DOHH2 (cell line): ENCODE measurements around the gene ARPC5L.
A peak's percentile ranks its signal among the peaks of the same experiment; 100 is the strongest.

Experiments
- H3F3A ChIP-seq: fragments of 200-600 bp; sonication (generic), shearing (Covaris generic); 2 replicates; pipeline ENCODE4 v1.6.0; 2016; ENCODE audit warnings: antibody characterized with exemption, mild to moderate bottlenecking; ENCODE audit not compliant: control insufficient read depth, insufficient read depth
- H3K27ac ChIP-seq: fragments of 200-600 bp; sonication (generic); 2 replicates; pipeline ENCODE4 v1.5.1; 2014; ENCODE audit warnings: low read depth, mild to moderate bottlenecking, low read length, moderate library complexity
- H3K27me3 ChIP-seq: fragments of 200-600 bp; sonication (generic); 2 replicates; pipeline ENCODE4 v1.6.1; 2014; ENCODE audit warnings: mild to moderate bottlenecking, low read length, mixed read lengths; ENCODE audit not compliant: control insufficient read depth
- H3K36me3 ChIP-seq: fragments of 200-600 bp; sonication (generic); 2 replicates; pipeline ENCODE4 v1.6.1; 2014; ENCODE audit warnings: mild to moderate bottlenecking, low read length, moderate library complexity, mixed read lengths; ENCODE audit not compliant: control insufficient read depth
- H3K4me1 ChIP-seq: fragments of 200-600 bp; sonication (generic); 2 replicates; pipeline ENCODE4 v1.6.1; 2014; ENCODE audit warnings: mild to moderate bottlenecking, low read length, mixed read lengths; ENCODE audit not compliant: control insufficient read depth
- H3K4me2 ChIP-seq: fragments of 200-600 bp; sonication (generic); 2 replicates; pipeline ENCODE4 v1.6.0; 2014; ENCODE audit warnings: mild to moderate bottlenecking, low read length, moderate library complexity
- H3K4me3 ChIP-seq: fragments of 200-600 bp; sonication (generic); 2 replicates; pipeline ENCODE4 v1.5.1; 2014; ENCODE audit warnings: mild to moderate bottlenecking, low read length, mixed read lengths
- H3K79me2 ChIP-seq: fragments of 200-600 bp; sonication (generic); 2 replicates; pipeline ENCODE4 v1.6.1; 2014; ENCODE audit warnings: mild to moderate bottlenecking, low read length, mixed read lengths; ENCODE audit not compliant: control insufficient read depth
- H3K9me2 ChIP-seq: fragments of 200-600 bp; sonication (generic); replicated peaks from 2 replicates; pipeline ENCODE4 v1.6.1; 2014; ENCODE audit warnings: mild to moderate bottlenecking, low read length, mixed read lengths; ENCODE audit not compliant: control insufficient read depth
- H3K9me3 ChIP-seq: fragments of 200-600 bp; sonication (generic); 2 replicates; pipeline ENCODE4 v1.6.1; 2014; ENCODE audit warnings: antibody characterized with exemption, low read length, mixed read lengths; ENCODE audit not compliant: control insufficient read depth, insufficient read depth
- H4K20me1 ChIP-seq: fragments of 200-600 bp; sonication (generic); 2 replicates; pipeline ENCODE4 v1.6.0; 2014; ENCODE audit warnings: low read depth, mild to moderate bottlenecking, antibody characterized with exemption, low read length, moderate library complexity; ENCODE audit not compliant: control insufficient read depth, insufficient read depth
- EZH2phosphoT487 ChIP-seq: fragments of 200-600 bp; sonication (generic); IDR thresholded peaks from 2 replicates; pipeline ENCODE4 v1.6.1; 2017; ENCODE audit warnings: borderline replicate concordance, mild to moderate bottlenecking, antibody characterized with exemption, low read length, moderate library complexity, mixed read lengths
- TF ChIP-seq, protein P1 (sequence below): fragments of 200-600 bp; sonication (generic); IDR thresholded peaks from one replicate; pipeline ENCODE4 v1.5.1; 2014; ENCODE audit warnings: antibody characterized with exemption, mild to moderate bottlenecking, low read depth, low read length; ENCODE audit not compliant: poor library complexity, severe bottlenecking

ARPC5L gene

DNA sequence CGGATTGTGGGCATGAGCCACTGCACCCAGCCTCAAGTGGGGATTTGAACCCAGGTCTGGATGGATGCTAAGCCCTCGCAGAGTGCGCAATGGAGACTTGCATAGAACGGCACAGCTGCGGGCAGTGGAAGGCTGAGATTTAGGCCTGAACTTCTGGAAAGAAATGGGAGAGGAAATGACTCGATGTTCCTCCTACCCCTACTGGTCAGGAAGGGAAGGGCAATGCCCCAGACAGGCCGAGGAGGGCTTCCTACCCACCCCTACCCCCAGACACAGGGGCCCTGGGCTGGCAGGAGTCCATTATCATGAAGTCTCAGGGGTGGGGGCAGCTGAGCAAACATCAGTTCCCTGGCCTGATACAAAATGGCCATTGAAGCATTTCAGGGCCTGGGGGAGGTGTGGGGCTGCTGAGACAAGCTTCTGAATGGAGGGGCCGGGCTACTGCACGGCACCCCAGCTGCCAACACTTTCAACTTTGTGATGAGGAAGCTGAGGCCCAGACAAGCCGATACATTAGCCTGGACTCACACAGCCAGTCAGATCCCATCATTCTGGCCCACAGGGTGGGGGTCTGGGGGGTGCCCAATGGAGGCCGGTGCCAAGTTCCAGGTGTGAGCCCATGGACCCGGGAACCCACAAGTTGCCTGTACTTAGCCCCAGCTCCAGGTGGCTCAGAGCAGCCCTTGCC, 22.2 kb upstream of the ARPC5L start:
- Histone ChIP-seq H3K9me3 (no peaks in the 10 kb centered on the region), H3K79me2 (no peaks in the 10 kb centered on the region), H3K9me2 (no peaks in the 10 kb centered on the region), H3F3A (no peaks in the 10 kb centered on the region), H3K4me3 (no peak overlapping the region), H3K27ac (no peak overlapping the region), H3K4me2 (no peak overlapping the region), H3K27me3 (no peaks in the 10 kb centered on the region), H3K36me3 (no peaks in the 10 kb centered on the region), H4K20me1 (no peaks in the 10 kb centered on the region), H3K4me1 (peaks cover 4% of the 10 kb centered on the region; the same call in 1 of the 2 replicates)
- TF ChIP-seq, protein P1, sequence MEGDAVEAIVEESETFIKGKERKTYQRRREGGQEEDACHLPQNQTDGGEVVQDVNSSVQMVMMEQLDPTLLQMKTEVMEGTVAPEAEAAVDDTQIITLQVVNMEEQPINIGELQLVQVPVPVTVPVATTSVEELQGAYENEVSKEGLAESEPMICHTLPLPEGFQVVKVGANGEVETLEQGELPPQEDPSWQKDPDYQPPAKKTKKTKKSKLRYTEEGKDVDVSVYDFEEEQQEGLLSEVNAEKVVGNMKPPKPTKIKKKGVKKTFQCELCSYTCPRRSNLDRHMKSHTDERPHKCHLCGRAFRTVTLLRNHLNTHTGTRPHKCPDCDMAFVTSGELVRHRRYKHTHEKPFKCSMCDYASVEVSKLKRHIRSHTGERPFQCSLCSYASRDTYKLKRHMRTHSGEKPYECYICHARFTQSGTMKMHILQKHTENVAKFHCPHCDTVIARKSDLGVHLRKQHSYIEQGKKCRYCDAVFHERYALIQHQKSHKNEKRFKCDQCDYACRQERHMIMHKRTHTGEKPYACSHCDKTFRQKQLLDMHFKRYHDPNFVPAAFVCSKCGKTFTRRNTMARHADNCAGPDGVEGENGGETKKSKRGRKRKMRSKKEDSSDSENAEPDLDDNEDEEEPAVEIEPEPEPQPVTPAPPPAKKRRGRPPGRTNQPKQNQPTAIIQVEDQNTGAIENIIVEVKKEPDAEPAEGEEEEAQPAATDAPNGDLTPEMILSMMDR, result peak; percentile 51
- no peak for TF ChIP-seq EZH2phosphoT487

DNA sequence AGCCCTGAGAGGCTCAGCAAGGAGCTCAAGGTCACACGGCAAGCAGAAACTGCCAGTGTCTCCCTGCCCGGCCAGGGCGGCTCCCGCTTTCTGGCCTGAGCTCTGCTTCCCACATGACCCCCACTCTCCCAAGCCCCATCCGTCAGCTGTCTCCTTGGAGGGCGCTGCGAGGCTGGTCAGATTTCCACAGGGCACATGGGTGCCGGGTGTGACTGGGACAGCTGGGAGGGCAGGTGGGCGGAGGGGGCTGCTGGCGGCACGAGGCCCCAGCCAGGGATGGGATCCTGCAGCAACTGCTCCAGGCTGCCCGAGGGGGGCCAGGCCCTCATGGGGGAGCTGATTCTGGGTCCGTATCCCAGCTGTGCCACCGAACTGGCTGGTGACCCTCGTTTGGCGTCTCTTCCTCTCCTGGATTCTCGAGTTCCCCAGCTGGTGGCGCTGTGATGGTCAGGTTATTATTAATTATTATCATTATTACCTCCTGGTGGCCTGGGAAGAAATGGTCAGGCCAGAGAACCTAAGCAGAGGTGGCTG, 21.6 kb upstream of the ARPC5L start:
- no peak overlapping the region for H3K27ac ChIP-seq
- H3K4me2 ChIP-seq, result no peak overlapping the region
- no peaks in the 10 kb centered on the region for H3K27me3 ChIP-seq

DNA sequence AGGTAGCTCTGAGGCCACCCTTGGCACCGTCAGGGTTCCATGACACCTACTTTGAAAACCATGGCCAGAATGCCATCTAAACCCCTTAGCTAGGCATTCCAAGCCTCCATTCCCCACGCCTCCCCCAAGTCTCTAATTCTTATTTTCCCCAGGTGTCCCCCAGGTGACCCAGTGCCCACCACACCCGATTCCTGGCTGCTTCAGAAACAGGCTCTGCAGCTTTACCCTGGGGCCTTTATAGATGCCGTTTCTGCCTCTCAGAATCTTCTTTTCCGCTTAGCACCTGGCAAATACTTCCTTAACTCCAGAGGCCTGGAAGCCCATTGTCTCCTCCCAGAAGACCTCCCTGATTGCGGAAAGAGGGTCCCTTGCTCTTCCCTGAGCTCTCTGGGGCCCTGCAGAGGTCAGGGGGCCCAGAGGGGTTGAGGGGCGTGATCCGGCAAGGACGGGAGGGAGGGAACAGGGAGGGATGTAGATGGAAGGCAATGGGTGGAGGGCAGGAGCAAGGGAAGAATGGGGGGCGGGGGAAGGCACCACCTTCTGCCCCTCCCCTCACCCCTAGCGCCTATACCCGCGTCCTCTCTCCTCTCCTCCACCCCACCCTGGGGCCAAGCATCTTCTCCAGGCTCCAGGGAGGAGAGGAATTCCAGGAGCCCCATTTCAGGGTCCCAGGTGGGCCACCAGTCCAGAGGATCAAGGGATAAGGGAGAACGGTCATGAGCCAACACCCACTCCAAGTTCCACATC, 20.7 kb upstream of the ARPC5L start:
- no peaks in the 10 kb centered on the region for H3K27me3 ChIP-seq
- TF ChIP-seq EZH2phosphoT487, result no peak
- TF ChIP-seq, protein P1, result no peak
- H4K20me1 ChIP-seq, result no peaks in the 10 kb centered on the region
- no peaks in the 10 kb centered on the region for H3K9me3 ChIP-seq
- no peaks in the 10 kb centered on the region for H3K9me2 ChIP-seq
- H3K4me1 ChIP-seq, result no peaks in the 10 kb centered on the region
- no peaks in the 10 kb centered on the region for H3F3A ChIP-seq
- H3K27ac ChIP-seq, result no peak overlapping the region
- H3K4me3 ChIP-seq, result no peak overlapping the region
- no peaks in the 10 kb centered on the region for H3K79me2 ChIP-seq
- H3K36me3 ChIP-seq, result no peaks in the 10 kb centered on the region
- no peak overlapping the region for H3K4me2 ChIP-seq

More for the DNA sequence above, 21.6 kb upstream of the ARPC5L start:
- H4K20me1 ChIP-seq, result no peaks in the 10 kb centered on the region
- H3K4me1 ChIP-seq, result peaks cover under 1% of the 10 kb centered on the region; the same call in 1 of the 2 replicates
- no peaks in the 10 kb centered on the region for H3K36me3 ChIP-seq
- no peaks in the 10 kb centered on the region for H3K9me3 ChIP-seq
- H3K9me2 ChIP-seq, result no peaks in the 10 kb centered on the region
- no peak overlapping the region for H3K4me3 ChIP-seq
- no peaks in the 10 kb centered on the region for H3F3A ChIP-seq
- TF ChIP-seq, protein P1, result peak; percentile 70
- no peak for TF ChIP-seq EZH2phosphoT487
- H3K79me2 ChIP-seq, result no peaks in the 10 kb centered on the region
